Natural killer cell (primary cell): ENCODE data around the gene BBS4. TPM values are rescaled to one million over a fixed set of nuclear protein-coding genes. Genes with fewer than 3 reads are reported as not detected.
"Not testable (repeated sequence)": the region's sequence is repeated elsewhere in the genome, so short reads cannot be mapped to it uniquely, and the experiment has no call there.

Experiments used
- ATAC-seq, 3 donors: fragments of 150-1000 bp in 2 of 3; fragments of 200-7000 bp in 1 of 3; cut with Tn5 transposase; 1 replicate in 1 of 3; 2 replicates in 2 of 3; pipeline ENCODE4 v1.10.0; 2021; ENCODE audit warnings: mild to moderate bottlenecking in 2 of 3, moderate library complexity in 2 of 3
- DNase-seq, 2 donors: peaks; one replicate each; pipeline versions ENCODE4 v3.0.0 to v3.0.0-alpha.2; 2013 to 2021; ENCODE audit warnings: mixed read lengths in 1 of 2
- H3K27ac ChIP-seq: one replicate; pipeline ENCODE4 v1.5.1; 2013; ENCODE audit warnings: mild to moderate bottlenecking, low read length
- H3K27me3 ChIP-seq: one replicate; pipeline ENCODE4 v1.6.1; 2013; ENCODE audit warnings: low read length; ENCODE audit not compliant: control insufficient read depth, insufficient read depth
- H3K36me3 ChIP-seq: one replicate; pipeline ENCODE4 v1.6.1; 2013; ENCODE audit warnings: low read length; ENCODE audit not compliant: control insufficient read depth, insufficient read depth
- H3K4me1 ChIP-seq: one replicate; pipeline ENCODE4 v1.6.1; 2013; ENCODE audit warnings: low read length; ENCODE audit not compliant: control insufficient read depth, insufficient read depth
- H3K4me3 ChIP-seq: one replicate; pipeline ENCODE4 v1.5.1; 2013; ENCODE audit warnings: low read length
- H3K9me3 ChIP-seq: one replicate; pipeline ENCODE4 v1.6.1; 2013; ENCODE audit warnings: low read length; ENCODE audit not compliant: control insufficient read depth, insufficient read depth
- H3K27ac Mint-ChIP-seq, 2 donors: one replicate each; pipeline ENCODE4 v1.8.0; 2022; ENCODE audit warnings: mild to moderate bottlenecking in 2 of 2, mixed read lengths in 2 of 2, moderate library complexity in 1 of 2
- H3K27me3 Mint-ChIP-seq, 2 donors: one replicate each; pipeline ENCODE4 v1.8.0; 2022; ENCODE audit warnings: low read depth in 2 of 2, mixed read lengths in 2 of 2
- H3K36me3 Mint-ChIP-seq: one replicate; pipeline ENCODE4 v1.8.0; 2022; ENCODE audit warnings: mixed read lengths
- H3K4me1 Mint-ChIP-seq, 2 donors: one replicate each; pipeline ENCODE4 v1.8.0; 2022; ENCODE audit warnings: mixed read lengths in 2 of 2
- H3K4me3 Mint-ChIP-seq: one replicate; pipeline ENCODE4 v1.8.0; 2022; ENCODE audit warnings: mild to moderate bottlenecking, moderate library complexity, mixed read lengths
- H3K9me3 Mint-ChIP-seq, 2 donors: one replicate each; pipeline ENCODE4 v1.8.0; 2022; ENCODE audit warnings: mixed read lengths in 2 of 2
- whole genome bisulfite sequencing: methylation state at CpG from one replicate; pipeline ENCODE4 v1.1.7; 2013; ENCODE audit warnings: missing lambda C conversion rate; ENCODE audit not compliant: insufficient coverage; 5-methylcytosine and 5-hydroxymethylcytosine counted together
- intact Hi-C: fragments of 100-400 bp; cut with micrococcal nuclease; formaldehyde crosslinking; loops from one replicate; pipeline ENCODE4 v1.14.2; 2022
- total RNA-seq, 4 donors: library from RNA; stranded (reverse); fragments of 120-200 nt in 1 of 4; gene quantifications; one replicate each; pipeline versions ENCODE4 v1.2.3 to v1.2.4, GENCODE V29; 2013 to 2022
- TF ChIP-seq, protein P1 (sequence below): fragments of 200-600 bp; IDR thresholded peaks from one replicate; pipeline ENCODE4 v1.8.0; 2022; ENCODE audit warnings: antibody characterized with exemption

Gene BBS4
- total RNA-seq, 3 donors from 2014 or later (not counting 1 experiment from before 2014, with no cell fraction given) = 24.7 to 37.2 (median 26.7) TPM

DNA sequence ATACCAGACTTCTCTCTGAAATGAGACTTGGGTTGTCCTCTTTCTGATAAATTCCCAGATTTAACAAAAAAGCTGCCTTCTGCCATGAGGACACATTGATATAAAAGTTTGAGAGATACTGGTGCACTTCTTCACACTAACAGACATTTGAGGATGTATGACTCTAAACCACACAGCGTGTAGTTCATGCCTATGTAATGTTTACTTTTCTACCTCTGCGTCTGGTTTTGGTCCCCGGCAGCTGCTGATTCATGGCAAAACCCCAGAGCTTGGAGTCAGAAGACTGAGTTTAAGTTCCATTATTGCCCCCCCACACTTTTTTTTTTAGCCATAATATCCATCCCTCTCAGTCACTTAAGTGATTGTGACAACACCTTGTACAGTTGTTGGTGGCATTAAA lies 30.0 kb upstream of the BBS4 start:
- H3K9me3 Mint-ChIP-seq, H3K4me1 Mint-ChIP-seq, H3K4me1 ChIP-seq, H3K4me3 Mint-ChIP-seq, ATAC-seq, H3K27ac ChIP-seq, H3K27me3 ChIP-seq, H3K9me3 ChIP-seq, H3K36me3 Mint-ChIP-seq, H3K27ac Mint-ChIP-seq, intact Hi-C loops, H3K27me3 Mint-ChIP-seq, H3K4me3 ChIP-seq, H3K36me3 ChIP-seq, DNase-seq: not testable (repeated sequence)
- WGBS = no CpG with 5 or more reads among the region's 3 CpGs

- H3K4me3 ChIP-seq, H3K4me1 ChIP-seq, ATAC-seq, H3K4me1 Mint-ChIP-seq, H3K9me3 Mint-ChIP-seq, H3K4me3 Mint-ChIP-seq, intact Hi-C loops, H3K27me3 Mint-ChIP-seq, H3K27ac ChIP-seq, H3K27me3 ChIP-seq, DNase-seq, H3K36me3 ChIP-seq, H3K9me3 ChIP-seq, H3K27ac Mint-ChIP-seq, H3K36me3 Mint-ChIP-seq: not testable (repeated sequence)
- 70% methylated on average over 2 of the region's 10 CpGs for WGBS
These were observed 24.9 kb upstream of the BBS4 start for GRCh38 chr15:72661081-72661480.

GRCh38 chr15:72663931-72664330 lies 22.1 kb upstream of the BBS4 start:
- H3K9me3 Mint-ChIP-seq, H3K27ac ChIP-seq, H3K4me1 Mint-ChIP-seq, H3K9me3 ChIP-seq, H3K4me3 Mint-ChIP-seq, DNase-seq, H3K4me3 ChIP-seq, H3K4me1 ChIP-seq, ATAC-seq, H3K36me3 Mint-ChIP-seq, H3K36me3 ChIP-seq, intact Hi-C loops, H3K27me3 ChIP-seq, H3K27me3 Mint-ChIP-seq, H3K27ac Mint-ChIP-seq: not testable (repeated sequence)
- WGBS = 88% methylated on average over 2 of the region's 8 CpGs

- H3K27me3 ChIP-seq, H3K36me3 ChIP-seq, H3K9me3 ChIP-seq, H3K27ac ChIP-seq, ATAC-seq, H3K27ac Mint-ChIP-seq, H3K4me1 ChIP-seq, intact Hi-C loops, H3K27me3 Mint-ChIP-seq, H3K4me3 ChIP-seq, H3K4me1 Mint-ChIP-seq, H3K9me3 Mint-ChIP-seq, DNase-seq, H3K36me3 Mint-ChIP-seq, H3K4me3 Mint-ChIP-seq: not testable (repeated sequence)
- 75% methylated on average over 2 of the region's 11 CpGs for WGBS
These were observed 20.3 kb upstream of the BBS4 start for GRCh38 chr15:72665706-72666105.

GRCh38 chr15:72669803-72670202 lies 16.2 kb upstream of the BBS4 start:
- intact Hi-C loops = loop anchor here (10.0 kb wide), 3 partner anchors 75 to 475 kb away; partner anchors contain the start of gene GRAMD2A
- WGBS = no CpG with 5 or more reads among the region's 6 CpGs
- not testable (repeated sequence) for H3K27me3 ChIP-seq, H3K27ac Mint-ChIP-seq, ATAC-seq, H3K36me3 ChIP-seq, H3K4me3 ChIP-seq, H3K9me3 ChIP-seq, H3K4me3 Mint-ChIP-seq, DNase-seq, H3K4me1 Mint-ChIP-seq, H3K9me3 Mint-ChIP-seq, H3K27ac ChIP-seq, H3K4me1 ChIP-seq, H3K36me3 Mint-ChIP-seq
- peaks cover 10 to 16% of the 10 kb centered on the region in 2 donors for H3K27me3 Mint-ChIP-seq

DNA sequence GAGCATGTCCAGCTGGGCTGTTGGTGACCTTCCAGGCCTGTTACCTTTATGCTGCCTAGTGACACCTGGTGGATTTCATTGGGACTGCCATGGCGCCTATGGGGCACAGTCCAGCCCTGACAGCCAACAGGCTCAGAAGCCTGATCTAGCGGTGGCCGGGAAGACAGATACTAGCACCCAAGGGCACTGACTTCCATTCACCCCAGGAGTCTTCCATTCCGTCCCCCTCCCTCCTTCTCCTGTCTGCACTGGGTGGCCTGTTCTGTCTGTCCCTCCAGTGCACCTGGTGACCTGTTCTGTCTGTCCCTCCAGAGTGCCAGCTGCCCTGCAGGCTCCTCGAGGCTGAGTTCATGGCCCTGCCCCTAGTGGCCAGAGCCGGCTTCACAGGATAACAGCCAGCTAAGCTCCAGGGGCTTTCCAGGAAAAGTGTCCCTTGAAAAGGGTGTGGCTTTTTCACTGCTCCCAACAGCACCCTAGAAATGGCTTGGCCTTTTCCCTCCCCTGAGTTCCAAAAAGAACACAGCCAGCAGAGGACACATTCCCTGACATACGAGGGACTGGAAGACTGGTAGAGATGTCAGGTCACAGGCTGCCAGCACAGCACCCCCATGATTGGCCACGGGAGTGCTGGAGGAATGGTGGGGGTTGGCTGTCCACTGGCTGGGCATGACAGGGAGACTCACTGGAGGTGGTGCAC lies 15.2 kb upstream of the BBS4 start:
- peak; percentile 65 to 81 for DNase-seq
- not testable (repeated sequence) for H3K9me3 ChIP-seq, H3K4me1 ChIP-seq, H3K27ac Mint-ChIP-seq, H3K27me3 ChIP-seq, H3K36me3 Mint-ChIP-seq, H3K9me3 Mint-ChIP-seq, H3K4me1 Mint-ChIP-seq, H3K36me3 ChIP-seq, H3K4me3 ChIP-seq, H3K27ac ChIP-seq
- TF ChIP-seq, protein P1, sequence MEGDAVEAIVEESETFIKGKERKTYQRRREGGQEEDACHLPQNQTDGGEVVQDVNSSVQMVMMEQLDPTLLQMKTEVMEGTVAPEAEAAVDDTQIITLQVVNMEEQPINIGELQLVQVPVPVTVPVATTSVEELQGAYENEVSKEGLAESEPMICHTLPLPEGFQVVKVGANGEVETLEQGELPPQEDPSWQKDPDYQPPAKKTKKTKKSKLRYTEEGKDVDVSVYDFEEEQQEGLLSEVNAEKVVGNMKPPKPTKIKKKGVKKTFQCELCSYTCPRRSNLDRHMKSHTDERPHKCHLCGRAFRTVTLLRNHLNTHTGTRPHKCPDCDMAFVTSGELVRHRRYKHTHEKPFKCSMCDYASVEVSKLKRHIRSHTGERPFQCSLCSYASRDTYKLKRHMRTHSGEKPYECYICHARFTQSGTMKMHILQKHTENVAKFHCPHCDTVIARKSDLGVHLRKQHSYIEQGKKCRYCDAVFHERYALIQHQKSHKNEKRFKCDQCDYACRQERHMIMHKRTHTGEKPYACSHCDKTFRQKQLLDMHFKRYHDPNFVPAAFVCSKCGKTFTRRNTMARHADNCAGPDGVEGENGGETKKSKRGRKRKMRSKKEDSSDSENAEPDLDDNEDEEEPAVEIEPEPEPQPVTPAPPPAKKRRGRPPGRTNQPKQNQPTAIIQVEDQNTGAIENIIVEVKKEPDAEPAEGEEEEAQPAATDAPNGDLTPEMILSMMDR = peak; percentile 78
- 4% methylated on average over 8 of the region's 8 CpGs for WGBS
- intact Hi-C loops = loop anchor here (10.0 kb wide), 3 partner anchors 76 to 476 kb away; partner anchors contain the start of gene GRAMD2A
- peaks cover 10 to 16% of the 10 kb centered on the region in 2 donors for H3K27me3 Mint-ChIP-seq
- ATAC-seq = peak; percentile 94 to 96 (median 95)
- H3K4me3 Mint-ChIP-seq = peak overlapping the region; percentile 84
